ENCODE measurements around the gene VIPR2.

DNA sequence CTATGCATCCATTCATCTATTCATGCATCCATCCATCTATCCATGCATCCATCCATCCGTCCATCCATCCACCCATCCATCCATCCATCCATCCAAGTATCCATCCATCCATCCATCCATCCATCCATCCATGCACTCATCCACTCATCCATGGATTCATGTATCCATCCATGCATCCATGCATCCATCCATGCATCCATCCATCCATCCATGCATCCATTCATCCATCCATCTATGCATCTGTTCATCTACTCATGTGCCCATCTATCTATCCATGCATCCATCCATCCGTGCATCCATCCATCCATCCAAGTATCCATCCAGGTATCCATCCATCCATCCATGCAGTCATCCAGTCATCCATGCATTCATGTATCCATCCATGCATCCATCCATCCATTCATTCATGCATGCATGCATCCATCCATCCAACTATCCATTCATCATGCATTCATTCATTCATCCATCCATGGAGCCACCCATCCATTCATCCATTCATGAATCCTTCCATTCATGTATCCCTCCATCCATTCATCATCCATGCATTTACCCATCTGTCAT is 156.3 kb downstream of the VIPR2 start:
- TF ChIP-seq, protein P1, sequence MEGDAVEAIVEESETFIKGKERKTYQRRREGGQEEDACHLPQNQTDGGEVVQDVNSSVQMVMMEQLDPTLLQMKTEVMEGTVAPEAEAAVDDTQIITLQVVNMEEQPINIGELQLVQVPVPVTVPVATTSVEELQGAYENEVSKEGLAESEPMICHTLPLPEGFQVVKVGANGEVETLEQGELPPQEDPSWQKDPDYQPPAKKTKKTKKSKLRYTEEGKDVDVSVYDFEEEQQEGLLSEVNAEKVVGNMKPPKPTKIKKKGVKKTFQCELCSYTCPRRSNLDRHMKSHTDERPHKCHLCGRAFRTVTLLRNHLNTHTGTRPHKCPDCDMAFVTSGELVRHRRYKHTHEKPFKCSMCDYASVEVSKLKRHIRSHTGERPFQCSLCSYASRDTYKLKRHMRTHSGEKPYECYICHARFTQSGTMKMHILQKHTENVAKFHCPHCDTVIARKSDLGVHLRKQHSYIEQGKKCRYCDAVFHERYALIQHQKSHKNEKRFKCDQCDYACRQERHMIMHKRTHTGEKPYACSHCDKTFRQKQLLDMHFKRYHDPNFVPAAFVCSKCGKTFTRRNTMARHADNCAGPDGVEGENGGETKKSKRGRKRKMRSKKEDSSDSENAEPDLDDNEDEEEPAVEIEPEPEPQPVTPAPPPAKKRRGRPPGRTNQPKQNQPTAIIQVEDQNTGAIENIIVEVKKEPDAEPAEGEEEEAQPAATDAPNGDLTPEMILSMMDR (conservative IDR thresholded peaks at IDR 0.05), result no peak
- no peak for TF ChIP-seq ZFX (IDR thresholded peaks at IDR 0.05)
